T-helper 2 cell treated with Interferon-gamma antibody and Interleukin-4, amounts not matched to agents 5 μg/mL and 100 μg/mL, for 36 hours (primary cell): ENCODE data around the gene CROT.
A peak's percentile ranks its signal among the peaks of the same experiment; 100 is the strongest.

ENCODE experiments used
- DNase-seq: peaks from one replicate; pipeline ENCODE4 v3.0.0; 2021; ENCODE audit warnings: low spot score
- H3K27ac Mint-ChIP-seq: one replicate; pipeline ENCODE4 v1.8.0; 2021; ENCODE audit warnings: mild to moderate bottlenecking, mixed read lengths
- H3K27me3 Mint-ChIP-seq: one replicate; pipeline ENCODE4 v1.8.0; 2021; ENCODE audit warnings: low read depth, mixed read lengths
- H3K36me3 Mint-ChIP-seq: one replicate; pipeline ENCODE4 v1.8.0; 2021; ENCODE audit warnings: low read depth, mixed read lengths
- H3K4me1 Mint-ChIP-seq: one replicate; pipeline ENCODE4 v1.8.0; 2021; ENCODE audit warnings: low read depth, mixed read lengths
- H3K4me3 Mint-ChIP-seq: one replicate; pipeline ENCODE4 v1.8.0; 2022; ENCODE audit warnings: mild to moderate bottlenecking, moderate library complexity, mixed read lengths
- H3K9me3 Mint-ChIP-seq: one replicate; pipeline ENCODE4 v1.8.0; 2021; ENCODE audit warnings: mixed read lengths

Gene CROT

GRCh38 chr7:87359366-87359765 is 13.9 kb downstream of the CROT start:
- DNase-seq = no peak
- H3K4me1 Mint-ChIP-seq = no peaks in the 10 kb centered on the region
- H3K9me3 Mint-ChIP-seq = peaks cover 20% of the 10 kb centered on the region
- H3K27ac Mint-ChIP-seq = no peak overlapping the region
- H3K36me3 Mint-ChIP-seq = peaks cover 33% of the 10 kb centered on the region
- no peaks in the 10 kb centered on the region for H3K27me3 Mint-ChIP-seq
- H3K4me3 Mint-ChIP-seq = no peak overlapping the region

GRCh38 chr7:87361320-87361719 is 15.9 kb downstream of the CROT start:
- H3K27ac Mint-ChIP-seq = no peak overlapping the region
- H3K9me3 Mint-ChIP-seq = peaks cover 2% of the 10 kb centered on the region
- no peak overlapping the region for H3K4me3 Mint-ChIP-seq
- H3K27me3 Mint-ChIP-seq = no peaks in the 10 kb centered on the region
- DNase-seq = no peak
- no peaks in the 10 kb centered on the region for H3K4me1 Mint-ChIP-seq
- peaks cover 17% of the 10 kb centered on the region for H3K36me3 Mint-ChIP-seq

DNA sequence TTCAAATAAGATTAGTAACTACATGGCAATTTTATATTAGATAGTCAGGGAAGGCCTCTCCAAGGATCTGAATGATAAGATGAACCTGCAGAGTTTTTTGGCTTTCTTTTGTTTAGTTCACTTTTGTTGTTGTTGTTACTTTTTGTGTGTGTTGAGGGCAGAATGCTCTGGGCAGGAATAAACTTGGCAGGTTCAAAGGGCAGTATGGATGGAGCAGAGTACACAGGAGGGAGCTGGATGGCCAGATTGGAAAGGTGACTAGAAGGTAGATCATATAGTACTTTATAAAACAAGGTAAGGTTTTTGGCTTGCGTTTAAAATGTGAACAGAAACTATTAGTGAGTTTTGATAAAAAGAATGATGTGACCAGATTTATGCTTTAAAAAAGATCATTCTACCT is 17.9 kb downstream of the CROT start:
- Mint-ChIP-seq H3K36me3 (peaks cover 7% of the 10 kb centered on the region), H3K4me3 (no peak overlapping the region), H3K4me1 (no peaks in the 10 kb centered on the region), H3K27ac (no peak overlapping the region), H3K27me3 (no peaks in the 10 kb centered on the region), H3K9me3 (no peaks in the 10 kb centered on the region)
- no peak for DNase-seq

- no peak for DNase-seq
- H3K9me3 Mint-ChIP-seq = no peaks in the 10 kb centered on the region
- peaks cover 7% of the 10 kb centered on the region for H3K36me3 Mint-ChIP-seq
- H3K27ac Mint-ChIP-seq = no peak overlapping the region
- H3K4me3 Mint-ChIP-seq = no peak overlapping the region
- peaks cover 3% of the 10 kb centered on the region for H3K4me1 Mint-ChIP-seq
- H3K27me3 Mint-ChIP-seq = no peaks in the 10 kb centered on the region
Observed at GRCh38 chr7:87364246-87364645, 18.8 kb downstream of the CROT start.

DNA sequence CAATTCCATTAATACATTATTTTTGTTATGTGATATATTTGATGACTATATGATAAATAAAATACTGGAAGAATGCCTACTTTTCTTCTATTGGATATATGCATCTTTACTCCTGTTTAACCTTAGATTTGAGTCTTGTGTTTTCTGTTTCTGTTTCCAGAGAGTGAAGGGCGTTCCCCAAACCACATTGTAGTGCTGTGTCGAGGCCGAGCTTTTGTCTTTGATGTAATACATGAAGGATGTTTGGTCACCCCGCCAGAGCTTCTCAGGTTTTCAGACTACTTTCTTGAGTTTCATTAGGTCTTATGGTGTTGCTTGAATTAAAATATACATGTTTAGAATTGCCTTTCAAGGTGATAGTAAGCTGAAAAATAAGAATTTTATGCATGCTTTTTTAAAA is 23.8 kb downstream of the CROT start:
- Mint-ChIP-seq H3K4me1 (peaks cover 7% of the 10 kb centered on the region), H3K4me3 (no peak overlapping the region), H3K27ac (peak overlapping the region; percentile 37), H3K9me3 (no peaks in the 10 kb centered on the region), H3K27me3 (no peaks in the 10 kb centered on the region), H3K36me3 (peaks cover 6% of the 10 kb centered on the region)
- no peak for DNase-seq

DNA sequence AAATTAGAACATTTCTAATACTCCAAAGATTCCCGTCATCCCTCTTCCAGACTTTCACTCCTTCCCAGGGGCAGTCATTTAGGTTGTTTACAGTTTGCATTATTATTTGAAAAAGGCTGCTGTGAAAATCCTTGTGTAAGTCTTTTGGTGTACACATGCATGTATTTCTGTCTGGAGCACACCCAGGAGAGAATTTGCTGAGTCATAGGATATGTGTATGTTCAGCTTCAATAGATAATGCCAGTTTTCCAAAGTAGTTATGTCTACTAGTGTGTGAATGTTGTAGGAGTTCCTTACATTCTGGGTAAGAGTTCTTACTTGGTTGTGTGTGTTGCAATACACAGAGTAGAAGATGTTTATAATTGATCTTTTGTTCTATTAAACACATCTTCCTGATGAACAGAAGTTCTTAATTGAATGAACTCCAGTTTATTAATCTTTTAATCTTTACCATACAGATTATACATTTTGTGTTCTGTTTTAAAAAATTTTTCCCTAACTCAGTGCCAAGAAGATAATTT is 25.3 kb downstream of the CROT start:
- Mint-ChIP-seq H3K4me1 (peaks cover 7% of the 10 kb centered on the region), H3K27ac (no peak overlapping the region), H3K36me3 (peaks cover 7% of the 10 kb centered on the region), H3K9me3 (no peaks in the 10 kb centered on the region), H3K4me3 (no peak overlapping the region), H3K27me3 (no peaks in the 10 kb centered on the region)
- DNase-seq = no peak

- no peak for DNase-seq
- H3K36me3 Mint-ChIP-seq = peaks cover 4% of the 10 kb centered on the region
- no peaks in the 10 kb centered on the region for H3K4me1 Mint-ChIP-seq
- H3K27me3 Mint-ChIP-seq = no peaks in the 10 kb centered on the region
- H3K9me3 Mint-ChIP-seq = no peaks in the 10 kb centered on the region
- H3K27ac Mint-ChIP-seq = no peak overlapping the region
- H3K4me3 Mint-ChIP-seq = no peak overlapping the region
Observed at GRCh38 chr7:87375662-87376435, 30.4 kb downstream of the CROT start.

- Mint-ChIP-seq H3K27me3 (no peaks in the 10 kb centered on the region), H3K9me3 (peaks cover 8% of the 10 kb centered on the region), H3K36me3 (peaks cover 24% of the 10 kb centered on the region), H3K4me3 (no peak overlapping the region), H3K27ac (no peak overlapping the region), H3K4me1 (no peaks in the 10 kb centered on the region)
- no peak for DNase-seq
Observed at GRCh38 chr7:87380905-87381304, 35.4 kb downstream of the CROT start.

DNA sequence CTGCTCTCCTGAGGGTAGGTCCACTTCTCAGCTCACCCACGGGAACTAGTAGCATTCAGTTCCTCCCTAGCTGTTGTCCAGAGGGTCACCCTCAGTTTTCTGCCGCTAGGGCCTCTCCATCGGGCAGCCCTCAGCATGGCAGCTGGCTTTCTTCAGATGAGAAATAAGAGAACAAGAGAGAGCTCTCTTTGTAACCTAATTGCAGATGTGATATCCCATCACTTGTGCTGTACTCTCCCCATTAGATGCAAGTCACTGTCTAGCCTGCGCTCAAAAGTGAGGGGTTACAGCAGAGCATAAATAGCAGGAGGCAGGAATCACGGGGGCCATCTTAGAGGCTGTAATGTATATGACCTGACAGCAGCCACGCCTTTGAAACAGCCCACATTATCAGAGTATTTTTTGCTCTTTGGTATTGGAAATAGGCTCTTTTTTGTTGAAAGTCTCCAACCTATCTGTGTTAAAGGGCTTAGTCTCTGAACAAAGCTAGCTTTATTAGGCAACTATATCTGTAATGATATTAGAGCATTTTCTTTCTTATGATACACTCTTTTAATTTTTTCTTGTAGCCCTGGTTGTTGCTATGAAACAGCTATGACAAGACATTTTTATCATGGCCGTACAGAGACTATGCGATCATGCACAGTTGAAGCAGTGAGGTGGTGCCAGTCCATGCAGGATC is 45.7 kb downstream of the CROT start:
- Mint-ChIP-seq H3K9me3 (peaks cover 12% of the 10 kb centered on the region), H3K4me3 (no peak overlapping the region), H3K4me1 (peaks cover 28% of the 10 kb centered on the region), H3K36me3 (peaks cover 35% of the 10 kb centered on the region), H3K27ac (no peak overlapping the region), H3K27me3 (no peaks in the 10 kb centered on the region)
- DNase-seq = no peak

- Mint-ChIP-seq H3K36me3 (peaks cover 22% of the 10 kb centered on the region), H3K27ac (no peak overlapping the region), H3K27me3 (no peaks in the 10 kb centered on the region), H3K9me3 (no peaks in the 10 kb centered on the region), H3K4me1 (peaks cover 28% of the 10 kb centered on the region), H3K4me3 (no peak overlapping the region)
- DNase-seq = no peak
Observed at GRCh38 chr7:87395442-87396020, 50.1 kb downstream of the CROT start.

- H3K27ac Mint-ChIP-seq = no peak overlapping the region
- no peaks in the 10 kb centered on the region for H3K9me3 Mint-ChIP-seq
- no peak for DNase-seq
- H3K4me1 Mint-ChIP-seq = peaks cover 12% of the 10 kb centered on the region
- H3K36me3 Mint-ChIP-seq = peaks cover 18% of the 10 kb centered on the region
- no peaks in the 10 kb centered on the region for H3K27me3 Mint-ChIP-seq
- no peak overlapping the region for H3K4me3 Mint-ChIP-seq
Observed at GRCh38 chr7:87398446-87398845, 53.0 kb downstream of the CROT start.

DNA sequence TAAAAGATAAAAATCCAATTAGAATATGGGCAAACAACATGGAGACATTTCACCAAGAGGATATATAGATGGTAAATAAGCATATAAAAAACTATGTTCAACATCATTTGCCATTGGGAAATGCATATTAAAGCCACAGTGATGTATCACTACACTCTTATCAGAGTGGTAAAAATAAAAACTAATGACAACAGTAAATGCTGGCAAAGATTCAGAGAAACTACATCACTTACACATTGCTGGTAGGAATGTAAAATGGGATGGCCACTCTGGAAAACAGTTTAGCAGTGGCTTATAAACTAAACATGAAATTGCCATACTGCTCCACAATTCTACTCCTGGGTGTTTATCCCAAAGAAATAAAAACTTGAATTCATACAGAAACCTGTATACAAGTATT is 59.2 kb downstream of the CROT start:
- Mint-ChIP-seq H3K4me3 (no peak overlapping the region), H3K36me3 (peaks cover 2% of the 10 kb centered on the region), H3K4me1 (no peaks in the 10 kb centered on the region), H3K9me3 (no peaks in the 10 kb centered on the region), H3K27me3 (peaks cover 8% of the 10 kb centered on the region), H3K27ac (no peak overlapping the region)
- DNase-seq = no peak

GRCh38 chr7:87411186-87411585 is 65.7 kb downstream of the CROT start:
- Mint-ChIP-seq H3K4me1 (no peaks in the 10 kb centered on the region), H3K36me3 (no peaks in the 10 kb centered on the region), H3K27me3 (peaks cover 16% of the 10 kb centered on the region), H3K9me3 (no peaks in the 10 kb centered on the region), H3K27ac (no peak overlapping the region), H3K4me3 (no peak overlapping the region)
- no peak for DNase-seq

DNA sequence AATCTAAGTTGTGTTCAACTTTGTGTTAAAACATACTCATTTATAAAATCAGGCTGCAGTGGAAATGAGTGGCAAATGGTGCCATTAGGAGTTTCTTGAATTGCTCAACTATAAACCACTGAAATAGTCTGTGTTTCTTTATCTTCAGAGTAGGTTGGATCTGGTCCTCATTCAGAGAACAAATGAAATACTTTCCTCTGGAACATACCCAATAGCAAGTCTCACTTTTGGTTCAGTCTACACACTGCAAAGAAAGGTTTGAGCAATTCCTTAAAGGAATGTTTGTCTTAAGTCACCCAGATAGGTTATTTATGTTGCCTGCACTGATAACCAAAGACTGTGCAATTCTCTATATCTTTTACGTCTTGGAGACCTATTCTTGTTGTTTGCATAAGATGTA is 67.6 kb downstream of the CROT start:
- Mint-ChIP-seq H3K4me1 (no peaks in the 10 kb centered on the region), H3K27me3 (peaks cover 10% of the 10 kb centered on the region), H3K36me3 (no peaks in the 10 kb centered on the region), H3K9me3 (no peaks in the 10 kb centered on the region), H3K4me3 (no peak overlapping the region), H3K27ac (no peak overlapping the region)
- no peak for DNase-seq
